Sigmoid colon (tissue), 7 donors: Measurements from ENCODE around the gene TDRD3. TPM values are rescaled to one million over a fixed set of nuclear protein-coding genes. Genes with fewer than 3 reads are reported as not detected.

Experiments
- DNase-seq: peaks from one replicate; pipeline ENCODE4 v3.0.0-alpha.2; 2019
- H3K27ac ChIP-seq, 4 donors: fragments of 200-600 bp; sonication (generic); one replicate each; pipeline ENCODE4 v1.5.1; 2016 to 2019; ENCODE audit warnings: mild to moderate bottlenecking in 1 of 4
- H3K27me3 ChIP-seq, 3 donors: fragments of 200-600 bp; sonication (generic); one replicate each; pipeline ENCODE4 v1.5.1; 2019; ENCODE audit warnings: mild to moderate bottlenecking in 1 of 3
- H3K36me3 ChIP-seq, 4 donors: fragments of 200-600 bp; sonication (generic); one replicate each; pipeline ENCODE4 v1.5.1; 2016 to 2019
- H3K4me1 ChIP-seq, 4 donors: fragments of 200-600 bp; sonication (generic); one replicate each; pipeline ENCODE4 v1.5.1; 2017 to 2019
- H3K4me3 ChIP-seq, 4 donors: fragments of 200-600 bp; sonication (generic); one replicate each; pipeline ENCODE4 v1.5.1; 2017 to 2019; ENCODE audit warnings: mild to moderate bottlenecking in 2 of 4, moderate library complexity in 1 of 4
- H3K9me3 ChIP-seq, 4 donors: fragments of 200-600 bp in 3 of 4; sonication (generic) in 3 of 4; one replicate each; pipeline versions ENCODE4 v1.5.1 to v1.6.1; 2013 to 2019
- EP300 ChIP-seq, 4 donors: sonication (generic); formaldehyde crosslinking; IDR thresholded peaks; one replicate each; pipeline ENCODE4 v1.6.1; 2017; ENCODE audit warnings: antibody characterized with exemption in 4 of 4
- POLR2A ChIP-seq, 2 donors: fragments of 450-650 bp; IDR thresholded peaks; one replicate each; pipeline ENCODE4 v1.6.1; 2016; ENCODE audit warnings: antibody characterized with exemption in 2 of 2, mild to moderate bottlenecking in 2 of 2, moderate library complexity in 2 of 2
- POLR2AphosphoS5 ChIP-seq, 4 donors: sonication (generic); formaldehyde crosslinking; IDR thresholded peaks; one replicate each; pipeline ENCODE4 v1.6.1; 2017; ENCODE audit warnings: antibody characterized with exemption in 4 of 4
- WGBS, 2 donors: extraction: QIAGEN DNeasy Blood & Tissue Kit; methylation state at CpG; one replicate each; pipeline ENCODE4 v1.1.7; 2013; 5-methylcytosine and 5-hydroxymethylcytosine counted together
- intact Hi-C: fragments of 100-400 bp; cut with DNase I; formaldehyde crosslinking; loops from one replicate; pipeline ENCODE4 v1.15.1; 2023
- polyA plus RNA-seq, 3 donors: library from polyadenylated mRNA; stranded (reverse); fragments of 200-250 nt; gene quantifications; one replicate each; pipeline ENCODE4 v1.2.3, GENCODE V29; 2013
- total RNA-seq, 4 donors: library from RNA; depleted of rRNA; stranded (reverse); fragments of >200 nt; gene quantifications; one replicate each; pipeline ENCODE4 v1.1.0, GENCODE V29; 2016
- TF ChIP-seq, protein P1 (sequence below), 4 experiments: fragments of 450-650 bp in 3 of 4; fragments of 200-600 bp in 1 of 4; IDR thresholded peaks; one replicate each; pipeline ENCODE4 v1.5.1; 2016 to 2019; ENCODE audit warnings: antibody characterized with exemption in 4 of 4, mild to moderate bottlenecking in 3 of 4, moderate library complexity in 2 of 4
- donor health status: healthy with polysubstance abuse.
- donor health status: Bipolar disorder and iron deficiency.
- donor health status: healthy.

TDRD3 gene
- total and polyA plus RNA-seq, 7 donors, result 9.3 to 43.5 (median 27.4) TPM

DNA sequence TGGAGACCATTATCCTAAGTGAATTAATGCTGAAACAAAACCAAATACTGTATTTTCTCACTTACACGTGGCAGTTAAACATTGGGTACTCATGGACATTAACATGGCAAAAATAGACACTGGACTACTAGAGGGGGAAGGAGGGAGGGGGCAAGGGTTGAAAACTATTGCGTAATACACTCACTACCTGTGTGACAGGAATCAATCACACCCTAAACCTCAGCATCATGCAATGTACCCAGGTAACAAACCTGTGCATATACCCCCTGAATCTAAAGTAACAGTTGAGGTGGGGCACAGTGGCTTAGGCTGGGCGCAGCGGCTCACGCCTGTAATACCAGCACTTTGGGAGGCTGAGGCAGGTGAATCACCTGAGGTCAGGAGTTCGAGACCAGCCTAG, 207.0 kb downstream of the TDRD3 start:
- Histone ChIP-seq H3K27ac (no peak overlapping the region), H3K27me3 (no peaks in the 10 kb centered on the region), H3K4me1 (no peaks in the 10 kb centered on the region), H3K9me3 (no peaks in the 10 kb centered on the region), H3K4me3 (no peak overlapping the region), H3K36me3 (no peaks in the 10 kb centered on the region)
- intact Hi-C loops, result no loop called here
- DNase-seq, result no peak
- WGBS, 2 donors, result 86 to 90% methylated on average over 6 of the region's 6 CpGs
- TF ChIP-seq POLR2AphosphoS5 (IDR thresholded peaks at IDR 0.05) (no peak), EP300 (IDR thresholded peaks at IDR 0.05) (no peak)
- TF ChIP-seq, protein P1, sequence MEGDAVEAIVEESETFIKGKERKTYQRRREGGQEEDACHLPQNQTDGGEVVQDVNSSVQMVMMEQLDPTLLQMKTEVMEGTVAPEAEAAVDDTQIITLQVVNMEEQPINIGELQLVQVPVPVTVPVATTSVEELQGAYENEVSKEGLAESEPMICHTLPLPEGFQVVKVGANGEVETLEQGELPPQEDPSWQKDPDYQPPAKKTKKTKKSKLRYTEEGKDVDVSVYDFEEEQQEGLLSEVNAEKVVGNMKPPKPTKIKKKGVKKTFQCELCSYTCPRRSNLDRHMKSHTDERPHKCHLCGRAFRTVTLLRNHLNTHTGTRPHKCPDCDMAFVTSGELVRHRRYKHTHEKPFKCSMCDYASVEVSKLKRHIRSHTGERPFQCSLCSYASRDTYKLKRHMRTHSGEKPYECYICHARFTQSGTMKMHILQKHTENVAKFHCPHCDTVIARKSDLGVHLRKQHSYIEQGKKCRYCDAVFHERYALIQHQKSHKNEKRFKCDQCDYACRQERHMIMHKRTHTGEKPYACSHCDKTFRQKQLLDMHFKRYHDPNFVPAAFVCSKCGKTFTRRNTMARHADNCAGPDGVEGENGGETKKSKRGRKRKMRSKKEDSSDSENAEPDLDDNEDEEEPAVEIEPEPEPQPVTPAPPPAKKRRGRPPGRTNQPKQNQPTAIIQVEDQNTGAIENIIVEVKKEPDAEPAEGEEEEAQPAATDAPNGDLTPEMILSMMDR (IDR thresholded peaks at IDR 0.05), result no peak

DNA sequence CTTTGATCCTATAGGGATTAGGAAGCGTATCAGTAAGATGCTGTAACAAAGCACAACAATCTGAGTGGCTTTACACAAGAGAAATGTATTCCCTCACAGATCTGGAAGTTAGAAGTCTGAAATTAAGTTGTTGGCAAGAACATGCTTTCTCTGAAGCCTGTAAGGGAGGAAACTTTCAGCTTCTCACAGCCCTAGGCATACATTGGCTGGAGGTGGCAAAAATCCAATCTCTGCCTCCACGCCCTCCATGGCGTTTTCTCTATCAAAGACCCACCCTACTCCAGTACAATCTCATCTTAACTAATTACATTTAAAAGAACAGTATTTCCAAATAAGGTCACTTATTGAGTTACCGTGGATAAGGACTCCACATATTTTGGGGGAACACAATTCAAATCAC, 211.9 kb downstream of the TDRD3 start:
- TF ChIP-seq POLR2AphosphoS5 (IDR thresholded peaks at IDR 0.05) (no peak), POLR2A (IDR thresholded peaks at IDR 0.05) (no peak)
- TF ChIP-seq, protein P1 (IDR thresholded peaks at IDR 0.05), result no peak
- WGBS, 2 donors, result 57 to 84% methylated on average over 4 of the region's 4 CpGs
- Histone ChIP-seq H3K27me3 (no peaks in the 10 kb centered on the region), H3K4me3 (no peak overlapping the region), H3K27ac (no peak overlapping the region), H3K36me3 (no peaks in the 10 kb centered on the region), H3K4me1 (peaks cover 0 to 10% (median 2%) of the 10 kb centered on the region in 4 donors), H3K9me3 (no peaks in the 10 kb centered on the region)
- intact Hi-C loops, result no loop called here
- DNase-seq, result no peak

DNA sequence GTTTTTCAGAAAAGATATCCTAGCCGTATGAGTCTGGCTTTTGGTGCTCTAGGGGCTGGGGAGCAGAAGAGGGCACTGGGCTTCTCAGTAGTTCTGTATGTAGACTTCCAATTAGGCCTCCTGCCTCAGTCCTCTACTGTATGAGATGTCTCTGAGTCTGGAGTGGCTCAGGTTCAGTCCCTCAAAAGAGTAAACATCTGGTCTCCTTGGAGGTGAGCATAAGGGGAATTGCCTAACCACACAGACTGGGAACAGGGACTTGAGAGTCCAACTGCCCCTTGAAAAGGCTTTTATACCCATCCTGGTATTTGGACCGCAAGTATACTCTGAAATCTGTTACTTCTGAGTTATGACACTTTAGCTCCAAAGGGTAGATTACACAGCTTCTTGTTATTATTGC, 214.5 kb downstream of the TDRD3 start:
- WGBS, 2 donors, result 73 to 84% methylated on average over 2 of the region's 2 CpGs
- Histone ChIP-seq H3K36me3 (no peaks in the 10 kb centered on the region), H3K27ac (no peak overlapping the region), H3K9me3 (no peaks in the 10 kb centered on the region), H3K4me1 (peaks cover 0 to 10% (median 2%) of the 10 kb centered on the region in 4 donors), H3K4me3 (no peak overlapping the region), H3K27me3 (no peaks in the 10 kb centered on the region)
- no peak for TF ChIP-seq POLR2A (IDR thresholded peaks at IDR 0.05)
- TF ChIP-seq POLR2AphosphoS5 (IDR thresholded peaks at IDR 0.05), result no peak
- no peak for TF ChIP-seq EP300 (IDR thresholded peaks at IDR 0.05)
- TF ChIP-seq, protein P1 (IDR thresholded peaks at IDR 0.05), result no peak
- intact Hi-C loops, result no loop called here
- DNase-seq, result no peak

DNA sequence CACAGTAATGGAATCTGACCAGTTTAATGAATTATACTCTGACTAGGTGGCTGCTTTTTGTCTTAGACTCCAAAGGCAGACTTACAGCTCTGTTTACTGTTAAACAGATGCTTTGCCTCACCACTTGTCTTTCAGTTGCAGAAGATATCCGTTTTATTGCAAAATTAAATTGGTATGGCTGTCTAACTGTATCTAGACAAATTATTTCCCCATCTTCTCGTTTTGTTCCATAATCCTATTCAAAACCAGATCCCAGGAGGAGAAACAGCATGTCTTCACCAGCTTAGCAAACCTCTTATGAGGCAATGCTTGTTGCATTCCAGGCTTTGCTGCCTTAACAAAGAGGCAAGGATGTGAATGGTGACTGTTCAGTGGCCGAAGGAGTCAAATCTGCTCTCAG, 215.6 kb downstream of the TDRD3 start:
- no peak for DNase-seq
- Histone ChIP-seq H3K9me3 (no peaks in the 10 kb centered on the region), H3K36me3 (no peaks in the 10 kb centered on the region), H3K27me3 (no peaks in the 10 kb centered on the region), H3K4me1 (peaks cover 0 to 10% (median 2%) of the 10 kb centered on the region in 4 donors), H3K4me3 (no peak overlapping the region), H3K27ac (no peak overlapping the region)
- peak in 2 of 4 donors; percentile 39 to 61 for TF ChIP-seq POLR2AphosphoS5 (IDR thresholded peaks at IDR 0.05)
- no peak for TF ChIP-seq EP300 (IDR thresholded peaks at IDR 0.05)
- no peak for TF ChIP-seq POLR2A (IDR thresholded peaks at IDR 0.05)
- 58 to 60% methylated on average over 3 of the region's 3 CpGs for WGBS, 2 donors
- intact Hi-C loops, result no loop called here

DNA sequence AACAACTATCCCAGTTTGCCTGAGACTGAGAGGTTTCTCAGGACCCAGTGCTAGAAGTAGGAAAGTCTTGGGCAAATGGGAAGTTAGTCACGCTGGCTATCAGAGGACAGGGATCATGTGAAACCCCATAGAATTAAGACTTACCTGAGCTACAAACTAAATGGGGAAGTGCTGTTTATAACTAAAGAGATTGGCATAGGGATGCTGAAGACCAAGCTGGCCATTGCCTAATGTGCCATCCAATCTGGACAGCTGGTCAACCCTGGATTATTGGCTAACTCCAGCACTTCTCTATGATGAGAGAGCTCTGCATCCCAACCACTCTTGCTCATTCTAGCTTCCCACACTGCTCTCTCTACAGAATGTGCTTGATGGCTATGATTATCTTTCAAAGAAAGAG, 216.1 kb downstream of the TDRD3 start:
- DNase-seq, result no peak
- no peaks in the 10 kb centered on the region for H3K9me3 ChIP-seq
- no peaks in the 10 kb centered on the region for H3K36me3 ChIP-seq
- no peak overlapping the region for H3K27ac ChIP-seq
- no peaks in the 10 kb centered on the region for H3K27me3 ChIP-seq
- TF ChIP-seq, protein P1 (IDR thresholded peaks at IDR 0.05), result no peak
- TF ChIP-seq POLR2AphosphoS5 (IDR thresholded peaks at IDR 0.05), result no peak
- no peak for TF ChIP-seq EP300 (IDR thresholded peaks at IDR 0.05)
- no peak for TF ChIP-seq POLR2A (IDR thresholded peaks at IDR 0.05)
- H3K4me3 ChIP-seq, result no peak overlapping the region
- intact Hi-C loops, result no loop called here
- 88 to 90% methylated on average over 1 of the region's 1 CpG for WGBS, 2 donors
- H3K4me1 ChIP-seq, result peaks cover 0 to 10% (median 2%) of the 10 kb centered on the region in 4 donors
